ENCODE results near the gene MLN. TPM values are rescaled to one million over a fixed set of nuclear protein-coding genes. Genes with fewer than 3 reads are reported as not detected.

The MLN gene
- total and polyA plus RNA-seq, 2 donors (not counting 1 experiment from before 2014, with no cell fraction given) = not detected

DNA sequence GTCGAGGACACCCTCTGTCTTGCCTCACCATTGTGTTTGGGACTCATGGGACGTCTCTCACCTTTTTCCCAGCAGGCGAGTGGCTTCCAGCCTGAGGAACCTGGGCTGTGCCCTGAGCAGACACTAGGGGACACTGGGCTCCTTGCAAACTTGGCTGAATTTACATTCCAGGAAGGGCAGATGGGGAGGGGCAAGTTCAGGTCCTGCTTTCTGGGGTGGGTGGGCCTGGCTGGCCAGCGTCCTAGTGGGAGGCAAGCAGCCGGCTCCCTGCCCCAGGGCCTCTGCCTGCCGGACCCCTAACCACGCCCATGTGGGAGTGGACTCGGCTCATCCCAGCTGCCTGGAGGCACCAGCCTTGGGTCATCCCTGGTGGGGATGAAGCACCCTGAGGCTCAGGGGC is 48.2 kb upstream of the MLN start:
- peaks cover 14 to 15% of the 10 kb centered on the region in 2 donors for H3K4me1 ChIP-seq (ENCODE audit: control insufficient read depth in 2 of 2, insufficient read depth in 2 of 2, low read length in 2 of 2)
- WGBS (ENCODE audit: insufficient coverage) = 55% methylated on average over 8 of the region's 8 CpGs
- H3K79me2 ChIP-seq (ENCODE audit: control insufficient read depth, insufficient read depth, low read length) = no peaks in the 10 kb centered on the region
- H3K9ac ChIP-seq (ENCODE audit: low read length) = no peak overlapping the region
- DNase-seq = no peak
- H3K27me3 ChIP-seq (replicated peaks in 1 of 4; ENCODE audit: control extremely low read depth in 1 of 4, control insufficient read depth in 3 of 4, insufficient read depth in 4 of 4, low read length in 3 of 4) = peaks cover 0 to 60% (median 14%) of the 10 kb centered on the region in 4 experiments
- H4K20me1 ChIP-seq (ENCODE audit: control insufficient read depth, insufficient read depth, low read length, poor library complexity, severe bottlenecking) = no peaks in the 10 kb centered on the region
- H3K27ac Mint-ChIP-seq = no peak overlapping the region
- H3K4me3 ChIP-seq (ENCODE audit: control extremely low read depth in 1 of 5, extremely low read depth in 1 of 5, insufficient read depth in 1 of 5, low read depth in 2 of 5, low read length in 4 of 5) = no peak overlapping the region
- ChIA-PET POLR2A (no interaction called here), CTCF (no interaction called here)
- TF ChIP-seq EZH2 (IDR thresholded peaks at IDR 0.05; ENCODE audit: borderline replicate concordance, insufficient read depth, low read depth, low read length, poor library complexity, severe bottlenecking) = no peak
- TF ChIP-seq, protein P1, sequence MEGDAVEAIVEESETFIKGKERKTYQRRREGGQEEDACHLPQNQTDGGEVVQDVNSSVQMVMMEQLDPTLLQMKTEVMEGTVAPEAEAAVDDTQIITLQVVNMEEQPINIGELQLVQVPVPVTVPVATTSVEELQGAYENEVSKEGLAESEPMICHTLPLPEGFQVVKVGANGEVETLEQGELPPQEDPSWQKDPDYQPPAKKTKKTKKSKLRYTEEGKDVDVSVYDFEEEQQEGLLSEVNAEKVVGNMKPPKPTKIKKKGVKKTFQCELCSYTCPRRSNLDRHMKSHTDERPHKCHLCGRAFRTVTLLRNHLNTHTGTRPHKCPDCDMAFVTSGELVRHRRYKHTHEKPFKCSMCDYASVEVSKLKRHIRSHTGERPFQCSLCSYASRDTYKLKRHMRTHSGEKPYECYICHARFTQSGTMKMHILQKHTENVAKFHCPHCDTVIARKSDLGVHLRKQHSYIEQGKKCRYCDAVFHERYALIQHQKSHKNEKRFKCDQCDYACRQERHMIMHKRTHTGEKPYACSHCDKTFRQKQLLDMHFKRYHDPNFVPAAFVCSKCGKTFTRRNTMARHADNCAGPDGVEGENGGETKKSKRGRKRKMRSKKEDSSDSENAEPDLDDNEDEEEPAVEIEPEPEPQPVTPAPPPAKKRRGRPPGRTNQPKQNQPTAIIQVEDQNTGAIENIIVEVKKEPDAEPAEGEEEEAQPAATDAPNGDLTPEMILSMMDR (IDR thresholded peaks at IDR 0.05) = no peak
- H3K27ac ChIP-seq (ENCODE audit: low read length in 2 of 2) = no peak overlapping the region
- no peak overlapping the region for H2AFZ ChIP-seq (ENCODE audit: insufficient read depth, low read depth, low read length, poor library complexity, severe bottlenecking)
- H3K4me2 ChIP-seq (replicated peaks; ENCODE audit: low read depth, low read length, poor library complexity, severe bottlenecking) = no peak overlapping the region
- intact Hi-C loops (cut with micrococcal nuclease) = no loop called here
- H3K4me1 Mint-ChIP-seq = peaks cover 13% of the 10 kb centered on the region
- no peaks in the 10 kb centered on the region for H3K9me3 ChIP-seq (ENCODE audit: control extremely low read depth in 1 of 3, control insufficient read depth in 2 of 3, insufficient read depth in 1 of 3, low read length in 2 of 3)
- no peaks in the 10 kb centered on the region for H3K9me3 Mint-ChIP-seq (ENCODE audit: insufficient read depth)
- H3K4me3 Mint-ChIP-seq = no peak overlapping the region
- no peaks in the 10 kb centered on the region for H3K36me3 ChIP-seq (replicated peaks in 1 of 2; ENCODE audit: control extremely low read depth in 1 of 2, control insufficient read depth in 1 of 2, extremely low read depth in 1 of 2, insufficient read depth in 2 of 2, low read length in 1 of 2)
- H3K27me3 Mint-ChIP-seq = peaks cover 34% of the 10 kb centered on the region
- no peak for ATAC-seq (ENCODE audit: low read depth)

DNA sequence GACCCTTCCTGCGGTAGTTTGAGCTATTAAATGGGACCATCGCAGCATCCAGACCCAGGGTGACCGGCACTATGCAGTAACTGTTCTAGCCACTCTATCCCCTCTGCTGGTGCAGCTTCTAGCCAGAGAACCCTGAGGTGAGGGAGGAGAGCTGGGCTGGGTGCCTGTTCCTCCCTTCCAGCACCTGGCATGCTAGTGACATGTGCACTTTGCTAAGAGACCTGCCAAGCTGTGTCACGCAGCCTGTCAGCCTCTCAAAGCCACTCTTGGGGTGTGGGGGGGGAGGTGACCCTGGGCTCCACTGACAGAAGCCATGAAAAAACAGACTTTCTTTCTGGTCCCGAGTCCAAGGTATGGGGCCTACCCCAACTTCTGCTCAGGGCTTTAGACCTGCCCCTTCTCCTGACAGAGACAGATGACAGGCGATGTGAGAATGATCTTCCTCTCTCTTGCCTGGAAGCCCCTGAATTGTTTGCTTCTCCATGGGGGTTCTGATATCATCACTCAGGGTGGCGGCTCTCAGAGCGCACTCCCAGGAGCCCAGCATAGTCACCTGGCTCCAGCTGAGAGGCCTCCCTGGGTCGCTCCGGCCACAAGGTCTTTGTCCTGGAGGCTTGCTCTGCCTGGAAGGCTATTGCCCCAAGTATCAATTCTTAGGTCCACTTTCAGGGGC is 47.2 kb upstream of the MLN start:
- Histone ChIP-seq H2AFZ (ENCODE audit: insufficient read depth, low read depth, low read length, poor library complexity, severe bottlenecking) (no peak overlapping the region), H3K79me2 (ENCODE audit: control insufficient read depth, insufficient read depth, low read length) (no peaks in the 10 kb centered on the region), H3K27me3 (replicated peaks in 1 of 4; ENCODE audit: control extremely low read depth in 1 of 4, control insufficient read depth in 3 of 4, insufficient read depth in 4 of 4, low read length in 3 of 4) (peaks cover 0 to 53% (median 12%) of the 10 kb centered on the region in 4 experiments), H3K36me3 (replicated peaks in 1 of 2; ENCODE audit: control extremely low read depth in 1 of 2, control insufficient read depth in 1 of 2, extremely low read depth in 1 of 2, insufficient read depth in 2 of 2, low read length in 1 of 2) (no peaks in the 10 kb centered on the region), H3K27ac (ENCODE audit: low read length in 2 of 2) (no peak overlapping the region), H3K9ac (ENCODE audit: low read length) (no peak overlapping the region), H4K20me1 (ENCODE audit: control insufficient read depth, insufficient read depth, low read length, poor library complexity, severe bottlenecking) (no peaks in the 10 kb centered on the region), H3K4me1 (ENCODE audit: control insufficient read depth in 2 of 2, insufficient read depth in 2 of 2, low read length in 2 of 2) (peaks cover 4 to 5% of the 10 kb centered on the region in 2 donors), H3K9me3 (ENCODE audit: control extremely low read depth in 1 of 3, control insufficient read depth in 2 of 3, insufficient read depth in 1 of 3, low read length in 2 of 3) (no peaks in the 10 kb centered on the region), H3K4me3 (ENCODE audit: control extremely low read depth in 1 of 5, extremely low read depth in 1 of 5, insufficient read depth in 1 of 5, low read depth in 2 of 5, low read length in 4 of 5) (no peak overlapping the region), H3K4me2 (replicated peaks; ENCODE audit: low read depth, low read length, poor library complexity, severe bottlenecking) (no peak overlapping the region)
- Mint-ChIP-seq H3K4me3 (no peak overlapping the region), H3K4me1 (peaks cover 5% of the 10 kb centered on the region), H3K27ac (no peak overlapping the region), H3K27me3 (peaks cover 34% of the 10 kb centered on the region), H3K9me3 (ENCODE audit: insufficient read depth) (no peaks in the 10 kb centered on the region)
- CTCF ChIA-PET = no interaction called here
- ATAC-seq (ENCODE audit: low read depth) (no peak), DNase-seq (no peak)
- intact Hi-C loops (cut with micrococcal nuclease) = no loop called here
- POLR2A ChIA-PET = no interaction called here
- WGBS (ENCODE audit: insufficient coverage) = 91% methylated on average over 7 of the region's 10 CpGs
- TF ChIP-seq EZH2 (IDR thresholded peaks at IDR 0.05; ENCODE audit: borderline replicate concordance, insufficient read depth, low read depth, low read length, poor library complexity, severe bottlenecking) = no peak
- TF ChIP-seq, protein P1 (IDR thresholded peaks at IDR 0.05) = no peak

All from B cell (primary cell).